ENCODE data around the gene PET117.

- no peak for TF ChIP-seq CTCF (IDR thresholded peaks at IDR 0.05)
- no peak for TF ChIP-seq EZH2phosphoT487 (IDR thresholded peaks at IDR 0.05)
Observed at GRCh38 chr20:18090477-18090876, 47.2 kb upstream of the PET117 start.
